Endothelial cell of umbilical vein (primary cell): ENCODE data around the gene CAPN8. TPM values are rescaled to one million over a fixed set of nuclear protein-coding genes. Genes with fewer than 3 reads are reported as not detected.

ENCODE experiments used
- BruUV-seq: library from RNA; stranded (reverse); fragments of 400-500 nt; replicated peaks from 2 replicates; lab custom pipeline; 2021; lab: Mats Ljungman, UMichigan
- CTCF ChIA-PET: fragments of 300-600, 350-600 bp; sonication (Branson Sonifier 250); formaldehyde crosslinking; loops from one replicate; lab custom pipeline; 2021; ENCODE audit warnings: antibody characterized with exemption, inconsistent platforms; lab: Charles Lee
- POLR2A ChIA-PET: fragments of 300-600, 350-600 bp; sonication (Branson Sonifier 250); formaldehyde crosslinking; loops from one replicate; lab custom pipeline; 2021; ENCODE audit warnings: antibody characterized with exemption, inconsistent platforms; lab: Charles Lee
- DNase-seq: peaks from one replicate; pipeline ENCODE4 v3.0.0-alpha.2; 2011; ENCODE audit warnings: low read depth, low spot score
- FAIRE-seq: peaks from 2 replicates; lab custom pipeline; 2011; peaks lifted over from hg19 to GRCh38; lab: Jason Lieb, UNC
- H2AFZ ChIP-seq: 2 replicates; pipeline ENCODE4 v1.6.0; 2012; ENCODE audit warnings: low read depth, low read length, control low read depth, inconsistent platforms
- H3K27ac ChIP-seq: 2 replicates; pipeline ENCODE4 v1.5.1; 2011; ENCODE audit warnings: low read depth, mild to moderate bottlenecking, control low read depth, low read length, moderate library complexity; ENCODE audit not compliant: insufficient read depth
- H3K27me3 ChIP-seq, 2 experiments: 2 replicates each; pipeline versions ENCODE4 v1.6.0 to v1.6.1; 2011; ENCODE audit warnings: low read length in 2 of 2, mixed read lengths in 1 of 2; ENCODE audit not compliant: control insufficient read depth in 2 of 2, insufficient read depth in 2 of 2
- H3K36me3 ChIP-seq, 2 experiments: 2 replicates in 1 of 2; 3 replicates in 1 of 2; pipeline ENCODE4 v1.5.1; 2011; ENCODE audit warnings: low read length in 2 of 2, mild to moderate bottlenecking in 1 of 2, moderate library complexity in 1 of 2; ENCODE audit not compliant: control insufficient read depth in 2 of 2, insufficient read depth in 2 of 2; ENCODE audit errors: extremely low read depth in 1 of 2
- H3K4me1 ChIP-seq: 3 replicates; pipeline ENCODE4 v1.5.1; 2011; ENCODE audit warnings: mild to moderate bottlenecking, low read length; ENCODE audit not compliant: control insufficient read depth, insufficient read depth; ENCODE audit errors: extremely low read depth
- H3K4me2 ChIP-seq: 2 replicates; pipeline ENCODE4 v1.6.1; 2011; ENCODE audit warnings: low read length, control low read depth, mixed read lengths; ENCODE audit not compliant: insufficient read depth
- H3K4me3 ChIP-seq, 3 experiments: fragments of 200-600 bp in 1 of 3; sonication (generic), shearing (Covaris generic) in 1 of 3; replicated peaks in 1 of 3; 2 replicates each; pipeline ENCODE4 v1.5.1; 2011 to 2016; ENCODE audit warnings: control low read depth in 3 of 3, low read length in 3 of 3, mild to moderate bottlenecking in 2 of 3, inconsistent platforms in 1 of 3, low read depth in 1 of 3, moderate library complexity in 1 of 3; ENCODE audit not compliant: insufficient read depth in 1 of 3
- H3K79me2 ChIP-seq: 2 replicates; pipeline ENCODE4 v1.6.0; 2012; ENCODE audit warnings: low read length, inconsistent platforms; ENCODE audit not compliant: control insufficient read depth, insufficient read depth
- H3K9ac ChIP-seq: replicated peaks from 2 replicates; pipeline ENCODE3; 2011; ENCODE audit warnings: low read length, control low read depth; ENCODE audit not compliant: insufficient read depth; ENCODE audit errors: extremely low read depth
- H3K9me1 ChIP-seq: replicated peaks from 3 replicates; pipeline ENCODE4 v1.6.0; 2011; ENCODE audit warnings: mild to moderate bottlenecking, low read length; ENCODE audit not compliant: control insufficient read depth, insufficient read depth; ENCODE audit errors: extremely low read depth
- H3K9me3 ChIP-seq: replicated peaks from 2 replicates; pipeline ENCODE4 v1.5.1; 2012; ENCODE audit warnings: low read length, inconsistent platforms; ENCODE audit not compliant: control insufficient read depth, insufficient read depth
- H4K20me1 ChIP-seq: replicated peaks from 2 replicates; pipeline ENCODE3; 2011; ENCODE audit warnings: mild to moderate bottlenecking, low read length; ENCODE audit not compliant: control insufficient read depth, insufficient read depth; ENCODE audit errors: extremely low read depth
- CTCF ChIP-seq, 2 donors: IDR thresholded peaks; 1 replicate in 1 of 2; 2 replicates in 1 of 2; pipeline ENCODE4 v1.5.1; 2011; ENCODE audit warnings: low read length in 2 of 2, mild to moderate bottlenecking in 2 of 2, moderate library complexity in 2 of 2, control low read depth in 1 of 2, inconsistent platforms in 1 of 2, low read depth in 1 of 2; ENCODE audit not compliant: insufficient read depth in 1 of 2; ENCODE audit errors: extremely low read depth in 1 of 2
- EZH2 ChIP-seq: IDR thresholded peaks from 2 replicates; pipeline ENCODE4 v1.6.1; 2012; ENCODE audit warnings: borderline replicate concordance, low read depth, mild to moderate bottlenecking, moderate library complexity, low read length, inconsistent platforms; ENCODE audit not compliant: severe bottlenecking
- FOS ChIP-seq: IDR thresholded peaks from 2 replicates; pipeline ENCODE4 v1.6.1; 2011; ENCODE audit warnings: mild to moderate bottlenecking, low read length, moderate library complexity, borderline replicate concordance; ENCODE audit not compliant: insufficient read depth
- MYC ChIP-seq: IDR thresholded peaks from one replicate; pipeline ENCODE4 v1.6.1; 2011; ENCODE audit warnings: mild to moderate bottlenecking, low read depth, low read length
- POLR2A ChIP-seq: IDR thresholded peaks from 2 replicates; pipeline ENCODE4 v1.6.1; 2012; ENCODE audit warnings: low read depth, mild to moderate bottlenecking, control low read depth, low read length
- POLR2AphosphoS5 ChIP-seq: IDR thresholded peaks from 2 replicates; pipeline ENCODE4 v1.6.1; 2012; ENCODE audit warnings: low read depth, mild to moderate bottlenecking, control low read depth, low read length, moderate library complexity; ENCODE audit not compliant: insufficient read depth
- dilution Hi-C: fragments of 300-500 bp; cut with MboI; formaldehyde crosslinking; loops from one replicate; pipeline ENCODE4 v1.15.0; 2019; ENCODE audit warnings: low sequenced_read_pairs; ENCODE audit not compliant: extremely low pct_ligation_motif_present
- intact Hi-C: fragments of 100-400 bp; cut with micrococcal nuclease; formaldehyde crosslinking; loops from one replicate; pipeline ENCODE4 v1.10.0; 2022
- polyA plus RNA-seq, 4 experiments: library from polyadenylated mRNA; depleted of rRNA in 3 of 4; stranded (reverse) in 3 of 4; unstranded in 1 of 4; fragments of >200 nt; gene quantifications; 2 replicates each; pipeline versions ENCODE4 v1.2.1 to v1.2.3, GENCODE V29; 2011 to 2012; ENCODE audit warnings: missing spikeins in 1 of 4
- total RNA-seq: library from RNA; stranded (reverse); gene quantifications from 2 replicates; pipeline ENCODE4 v1.2.3, GENCODE V29; 2021
- TF ChIP-seq, protein P1 (sequence below): IDR thresholded peaks from 2 replicates; pipeline ENCODE4 v1.6.1; 2011; ENCODE audit not compliant: insufficient read depth, insufficient read length

The CAPN8 gene
- total and polyA plus RNA-seq, 2 donors (not counting 3 experiments of a cell fraction or from before 2014, with no cell fraction given) = not detected

DNA sequence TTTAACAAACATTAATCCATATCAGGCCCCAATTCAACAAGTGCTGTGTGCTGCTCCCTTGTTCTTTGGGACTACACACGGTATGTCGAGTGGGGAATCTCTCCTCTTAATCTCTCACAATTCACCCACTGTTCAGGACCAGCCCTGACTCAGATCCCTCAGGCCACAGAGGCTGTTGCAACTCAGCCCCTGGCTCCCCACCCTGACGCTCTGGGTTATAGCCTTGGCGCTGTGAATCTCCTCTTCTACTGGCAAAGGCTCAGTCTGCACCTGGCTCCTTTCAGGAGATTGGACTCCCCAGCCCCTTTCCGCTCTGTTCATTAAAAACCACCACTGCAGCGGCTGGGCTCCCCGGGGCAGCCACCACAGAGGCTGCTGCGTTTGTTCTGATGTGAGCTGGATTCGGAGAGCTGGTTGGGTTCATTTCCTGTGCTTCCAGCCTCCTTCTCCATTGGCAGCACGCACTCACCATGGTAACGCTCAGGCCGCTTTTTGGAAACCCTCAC, 13.0 kb downstream of the CAPN8 start:
- FAIRE-seq (no peak), DNase-seq (no peak)
- no peaks in the 10 kb centered on the region for H3K27me3 ChIP-seq
- H3K4me2 ChIP-seq = no peak overlapping the region
- H4K20me1 ChIP-seq = no peaks in the 10 kb centered on the region
- no peaks in the 10 kb centered on the region for H3K9me3 ChIP-seq
- TF ChIP-seq EZH2 (no peak), MYC (no peak), CTCF (IDR thresholded peaks at IDR 0.05; ENCODE audit: extremely low read depth in 1 of 2, insufficient read depth in 1 of 2, low read depth in 1 of 2, low read length in 2 of 2) (no peak), POLR2AphosphoS5 (no peak), FOS (no peak), POLR2A (no peak)
- TF ChIP-seq, protein P1, sequence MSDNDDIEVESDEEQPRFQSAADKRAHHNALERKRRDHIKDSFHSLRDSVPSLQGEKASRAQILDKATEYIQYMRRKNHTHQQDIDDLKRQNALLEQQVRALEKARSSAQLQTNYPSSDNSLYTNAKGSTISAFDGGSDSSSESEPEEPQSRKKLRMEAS = no peak
- dilution Hi-C loops = no loop called here
- no TSS peak for BruUV-seq
- H2AFZ ChIP-seq = no peak overlapping the region
- intact Hi-C loops = no loop called here
- H3K36me3 ChIP-seq = no peaks in the 10 kb centered on the region
- no peak overlapping the region for H3K27ac ChIP-seq
- POLR2A ChIA-PET = no interaction called here
- H3K4me1 ChIP-seq = no peaks in the 10 kb centered on the region
- no peaks in the 10 kb centered on the region for H3K79me2 ChIP-seq
- H3K9ac ChIP-seq = no peak overlapping the region
- CTCF ChIA-PET = no interaction called here
- no peaks in the 10 kb centered on the region for H3K9me1 ChIP-seq
- no peak overlapping the region for H3K4me3 ChIP-seq
